HepG2 (cell line): ENCODE measurements around the gene AP3D1. TPM values are rescaled to one million over a fixed set of nuclear protein-coding genes. Genes with fewer than 3 reads are reported as not detected.
"Not testable (repeated sequence)": the region's sequence is repeated elsewhere in the genome, so short reads cannot be mapped to it uniquely, and the experiment has no call there.

Experiments
- ADNP ChIP-seq: sonication (generic); formaldehyde crosslinking; IDR thresholded peaks from 2 replicates; pipeline ENCODE4 v1.4.0; 2020; ENCODE audit warnings: missing genetic modification reagents
- CREM ChIP-seq, 2 experiments: sonication (generic) in 1 of 2; formaldehyde crosslinking in 1 of 2; IDR thresholded peaks; 2 replicates each; pipeline versions ENCODE4 v1.4.0 to v1.6.1; 2016 to 2020; ENCODE audit warnings: antibody characterized with exemption in 1 of 2, mild to moderate bottlenecking in 1 of 2, missing genetic modification reagents in 1 of 2
- ERF ChIP-seq: IDR thresholded peaks from 2 replicates; pipeline ENCODE4 v1.6.1; 2018; ENCODE audit warnings: missing biosample characterization, missing genetic modification reagents
- GABPB1 ChIP-seq: IDR thresholded peaks from 2 replicates; pipeline ENCODE4 v1.6.1; 2016; ENCODE audit warnings: mild to moderate bottlenecking, missing genetic modification reagents, moderate library complexity, missing compliant biosample characterization
- IKZF4 ChIP-seq: sonication (generic); formaldehyde crosslinking; IDR thresholded peaks from 2 replicates; pipeline ENCODE4 v1.5.1; 2020; ENCODE audit warnings: borderline replicate concordance, mild to moderate bottlenecking, low read depth, missing genetic modification reagents; ENCODE audit errors: not compliant biosample characterization
- KDM2A ChIP-seq: sonication (generic); formaldehyde crosslinking; IDR thresholded peaks from 2 replicates; pipeline ENCODE4 v1.4.0; 2020; ENCODE audit warnings: low read depth, missing genetic modification reagents, borderline replicate concordance
- KLF16 ChIP-seq, 2 experiments: sonication (generic) in 1 of 2; formaldehyde crosslinking in 1 of 2; IDR thresholded peaks; 2 replicates each; pipeline versions ENCODE4 v1.6.1 to v1.8.0; 2016 to 2023; ENCODE audit warnings: missing genetic modification reagents in 2 of 2, missing compliant biosample characterization in 1 of 2
- MED1 ChIP-seq: sonication (generic); formaldehyde crosslinking; IDR thresholded peaks from 2 replicates; pipeline ENCODE4 v1.4.0; 2020; ENCODE audit warnings: missing genetic modification reagents
- MXD1 ChIP-seq: sonication (generic); formaldehyde crosslinking; IDR thresholded peaks from 2 replicates; pipeline ENCODE4 v1.4.0; 2020; ENCODE audit warnings: mild to moderate bottlenecking, missing genetic modification reagents
- RARA ChIP-seq: IDR thresholded peaks from 2 replicates; pipeline ENCODE4 v1.6.1; 2016; ENCODE audit warnings: missing genetic modification reagents, missing compliant biosample characterization
- SOX6 ChIP-seq, 2 experiments: fragments of 450-650 bp in 1 of 2; sonication (generic) in 1 of 2; formaldehyde crosslinking in 1 of 2; IDR thresholded peaks; 2 replicates each; pipeline versions ENCODE4 v1.4.0 to v1.6.1; 2017 to 2020; ENCODE audit warnings: antibody characterized with exemption in 1 of 2, mild to moderate bottlenecking in 1 of 2, missing genetic modification reagents in 1 of 2
- TP53 ChIP-seq: sonication (generic); formaldehyde crosslinking; conservative IDR thresholded peaks from 2 replicates; pipeline ENCODE4 v1.4.0; 2020; ENCODE audit warnings: missing genetic modification reagents
- WIZ ChIP-seq: sonication (generic); formaldehyde crosslinking; IDR thresholded peaks from 2 replicates; pipeline ENCODE4 v1.5.1; 2020; ENCODE audit warnings: mild to moderate bottlenecking, missing genetic modification reagents
- ZFP82 ChIP-seq: sonication (generic); formaldehyde crosslinking; IDR thresholded peaks from 2 replicates; pipeline ENCODE4 v1.5.1; 2020; ENCODE audit warnings: mild to moderate bottlenecking, missing genetic modification reagents, borderline replicate concordance
- ZMYM2 ChIP-seq: sonication (generic); formaldehyde crosslinking; IDR thresholded peaks from 2 replicates; pipeline ENCODE4 v1.8.0; 2022; ENCODE audit warnings: mild to moderate bottlenecking, missing genetic modification reagents
- ZNF232 ChIP-seq: sonication (generic); formaldehyde crosslinking; IDR thresholded peaks from 2 replicates; pipeline ENCODE4 v1.4.0; 2020; ENCODE audit warnings: missing genetic modification reagents, borderline replicate concordance
- ZNF407 ChIP-seq: sonication (generic); formaldehyde crosslinking; IDR thresholded peaks from one replicate; pipeline ENCODE4 v1.5.1; 2020; ENCODE audit warnings: mild to moderate bottlenecking, missing genetic modification reagents; ENCODE audit errors: not compliant biosample characterization
- ZSCAN29 ChIP-seq: sonication (generic); formaldehyde crosslinking; conservative IDR thresholded peaks from 2 replicates; pipeline ENCODE4 v1.4.0; 2020; ENCODE audit warnings: mild to moderate bottlenecking, missing genetic modification reagents
- polyA plus RNA-seq, 8 experiments: library from polyadenylated mRNA; depleted of rRNA in 3 of 8; stranded (reverse) in 7 of 8; unstranded in 1 of 8; fragments of >200 nt; fragmentation: Illumina TruSeq in 4 of 8; extraction: Trizol in 4 of 8; gene quantifications; 2 replicates each; pipeline versions ENCODE4 v1.2.1 to v1.2.3, GENCODE V29; 2011 to 2016; ENCODE audit warnings: low read depth in 4 of 8, missing spikeins in 1 of 8, mixed read lengths in 1 of 8; ENCODE audit not compliant: insufficient read depth in 1 of 8
- total RNA-seq, 5 experiments: library from RNA; depleted of rRNA; stranded (reverse); fragments of >200 nt; fragmentation: Illumina TruSeq; extraction: Trizol; gene quantifications; 2 replicates each; pipeline ENCODE4 v1.2.3, GENCODE V29; 2016; ENCODE audit warnings: low read depth in 1 of 5

Gene AP3D1
- total and polyA plus RNA-seq, 2 of the 13 experiments (the other 11 are each of a cell fraction or from before 2014, with no cell fraction given), result 68.0 to 82.6 TPM

- TF ChIP-seq ZNF407 (CRISPR knock-in tag), result peak; percentile 22
- 0 out of 2 replicates have a peak, but pooled peaks have one; percentile 37 for TF ChIP-seq ZFP82 (CRISPR knock-in tag)
- peak; percentile 92 for TF ChIP-seq ERF (CRISPR knock-in tag)
- TF ChIP-seq RARA (CRISPR knock-in tag), result peak; percentile 97
- peak; percentile 47 for TF ChIP-seq IKZF4 (CRISPR knock-in tag)
- TF ChIP-seq CREM (IDR thresholded peaks at IDR 0.05), result peak; percentile 74
- TF ChIP-seq CREM (CRISPR knock-in tag; IDR thresholded peaks at IDR 0.05); SOX6 (IDR thresholded peaks at IDR 0.05): not testable (repeated sequence)
- peak; percentile 12; the same call in 1 of the 2 replicates for TF ChIP-seq GABPB1 (CRISPR knock-in tag)
- TF ChIP-seq SOX6 (CRISPR knock-in tag; IDR thresholded peaks at IDR 0.05), result peak; percentile 91
- TF ChIP-seq MXD1, result peak; percentile 37; the same call in 1 of the 2 replicates
- TF ChIP-seq KLF16 (CRISPR knock-in tag; IDR thresholded peaks at IDR 0.05), result peak in 1 of 2 experiments; percentile 42; a peak in 1 of 4 replicates
- peak; percentile 98 for TF ChIP-seq ZNF232 (CRISPR knock-in tag)
- peak; percentile 53 for TF ChIP-seq ADNP
- TF ChIP-seq TP53 (CRISPR knock-in tag), result peak; percentile 55; the same call in 1 of the 2 replicates
- TF ChIP-seq ZMYM2 (CRISPR knock-in tag), result peak; percentile 98
- peak; percentile 90 for TF ChIP-seq ZSCAN29 (CRISPR knock-in tag)
- TF ChIP-seq MED1, result peak; percentile 98
- peak; percentile 56; the same call in 1 of the 2 replicates for TF ChIP-seq KDM2A (CRISPR knock-in tag)
- TF ChIP-seq WIZ (CRISPR knock-in tag), result 0 out of 2 replicates have a peak, but pooled peaks have one; percentile 40
These were observed 64.4 kb downstream of the AP3D1 start (continued) for GRCh38 chr19:2086695-2087620.
